ENCODE results near the gene CHCHD3.

DNA sequence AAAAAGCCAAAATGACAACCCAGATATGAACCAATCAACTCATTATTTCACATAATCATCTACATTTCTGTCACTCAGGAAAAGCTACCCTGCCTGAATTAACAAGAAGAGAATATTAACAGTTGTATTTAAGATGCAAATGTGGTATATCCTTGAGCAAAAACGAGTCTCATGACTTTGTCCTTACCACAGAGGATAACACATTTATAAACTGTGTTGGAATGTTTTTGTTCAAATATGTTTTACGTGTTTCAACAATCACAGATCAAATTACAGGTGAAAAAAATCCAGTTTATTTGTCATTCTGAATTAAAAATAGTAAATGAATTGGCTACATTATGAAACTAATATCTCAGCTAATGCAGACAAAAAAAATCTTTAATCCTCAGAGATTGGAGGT is 34.6 kb downstream of the CHCHD3 start:
- no peak for TF ChIP-seq EZH2phosphoT487 (IDR thresholded peaks at IDR 0.05)
- TF ChIP-seq CTCF (IDR thresholded peaks at IDR 0.05): no peak
- no peak for TF ChIP-seq EZH2 (IDR thresholded peaks at IDR 0.05)
